Measurements from ENCODE around the gene DNAI1. TPM values are rescaled to one million over a fixed set of nuclear protein-coding genes. Genes with fewer than 3 reads are reported as not detected.

Gene DNAI1
- total and polyA plus RNA-seq, 8 donors, result 0.29 to 11.6 (median 4.8) TPM

DNA sequence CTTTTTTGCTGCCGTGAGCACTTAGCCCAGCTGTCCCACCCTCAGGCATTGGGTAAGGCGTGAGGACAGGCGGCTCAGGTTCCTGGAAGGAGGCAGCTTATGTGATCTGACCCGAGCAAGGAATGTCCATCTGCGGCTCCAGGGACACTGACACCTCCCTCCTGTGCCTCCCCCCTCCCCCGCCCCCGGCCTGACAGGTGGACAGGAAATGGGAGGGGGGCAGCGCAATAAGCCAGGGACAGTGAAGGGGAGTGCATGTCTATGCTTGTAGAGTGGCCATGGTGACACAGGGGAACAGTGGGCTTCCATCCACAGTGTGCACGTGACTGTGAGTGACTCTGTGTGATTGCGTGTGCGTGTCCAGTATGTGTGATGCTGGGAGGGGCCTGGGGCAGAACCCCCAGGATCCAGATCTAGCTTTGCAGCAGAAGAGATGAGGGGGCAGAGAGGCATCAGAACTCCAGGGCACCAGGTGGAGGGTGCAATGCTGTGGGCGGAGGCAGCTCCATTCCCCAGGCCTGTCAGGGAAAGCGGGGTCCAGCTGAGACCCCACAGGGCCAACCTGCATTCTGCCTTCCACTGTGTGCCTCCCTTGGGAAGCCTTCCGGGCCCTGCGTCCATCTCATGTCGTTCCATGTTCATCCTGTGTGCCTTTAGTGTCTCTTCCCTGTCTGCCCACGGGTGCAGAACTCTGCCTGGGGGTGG, 100.5 kb downstream of the DNAI1 start:
- H3K27me3 ChIP-seq, result peaks cover 0 to 74% of the 10 kb centered on the region in 2 donors
- DNase-seq, result peak in 1 of 4 donors; percentile 10
- H3K4me3 ChIP-seq, result no peak overlapping the region
- TF ChIP-seq, protein P1, sequence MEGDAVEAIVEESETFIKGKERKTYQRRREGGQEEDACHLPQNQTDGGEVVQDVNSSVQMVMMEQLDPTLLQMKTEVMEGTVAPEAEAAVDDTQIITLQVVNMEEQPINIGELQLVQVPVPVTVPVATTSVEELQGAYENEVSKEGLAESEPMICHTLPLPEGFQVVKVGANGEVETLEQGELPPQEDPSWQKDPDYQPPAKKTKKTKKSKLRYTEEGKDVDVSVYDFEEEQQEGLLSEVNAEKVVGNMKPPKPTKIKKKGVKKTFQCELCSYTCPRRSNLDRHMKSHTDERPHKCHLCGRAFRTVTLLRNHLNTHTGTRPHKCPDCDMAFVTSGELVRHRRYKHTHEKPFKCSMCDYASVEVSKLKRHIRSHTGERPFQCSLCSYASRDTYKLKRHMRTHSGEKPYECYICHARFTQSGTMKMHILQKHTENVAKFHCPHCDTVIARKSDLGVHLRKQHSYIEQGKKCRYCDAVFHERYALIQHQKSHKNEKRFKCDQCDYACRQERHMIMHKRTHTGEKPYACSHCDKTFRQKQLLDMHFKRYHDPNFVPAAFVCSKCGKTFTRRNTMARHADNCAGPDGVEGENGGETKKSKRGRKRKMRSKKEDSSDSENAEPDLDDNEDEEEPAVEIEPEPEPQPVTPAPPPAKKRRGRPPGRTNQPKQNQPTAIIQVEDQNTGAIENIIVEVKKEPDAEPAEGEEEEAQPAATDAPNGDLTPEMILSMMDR (IDR thresholded peaks at IDR 0.05), result no peak
- peaks cover 3 to 14% of the 10 kb centered on the region in 2 donors for H3K4me1 ChIP-seq
- ATAC-seq, result no peak
- H3K9me3 ChIP-seq, result peaks cover 0 to 5% of the 10 kb centered on the region in 2 donors
- H3K36me3 ChIP-seq, result no peaks in the 10 kb centered on the region
- intact Hi-C loops (cut with DNase I), result no loop called here
- H3K27ac ChIP-seq, result no peak overlapping the region

DNA sequence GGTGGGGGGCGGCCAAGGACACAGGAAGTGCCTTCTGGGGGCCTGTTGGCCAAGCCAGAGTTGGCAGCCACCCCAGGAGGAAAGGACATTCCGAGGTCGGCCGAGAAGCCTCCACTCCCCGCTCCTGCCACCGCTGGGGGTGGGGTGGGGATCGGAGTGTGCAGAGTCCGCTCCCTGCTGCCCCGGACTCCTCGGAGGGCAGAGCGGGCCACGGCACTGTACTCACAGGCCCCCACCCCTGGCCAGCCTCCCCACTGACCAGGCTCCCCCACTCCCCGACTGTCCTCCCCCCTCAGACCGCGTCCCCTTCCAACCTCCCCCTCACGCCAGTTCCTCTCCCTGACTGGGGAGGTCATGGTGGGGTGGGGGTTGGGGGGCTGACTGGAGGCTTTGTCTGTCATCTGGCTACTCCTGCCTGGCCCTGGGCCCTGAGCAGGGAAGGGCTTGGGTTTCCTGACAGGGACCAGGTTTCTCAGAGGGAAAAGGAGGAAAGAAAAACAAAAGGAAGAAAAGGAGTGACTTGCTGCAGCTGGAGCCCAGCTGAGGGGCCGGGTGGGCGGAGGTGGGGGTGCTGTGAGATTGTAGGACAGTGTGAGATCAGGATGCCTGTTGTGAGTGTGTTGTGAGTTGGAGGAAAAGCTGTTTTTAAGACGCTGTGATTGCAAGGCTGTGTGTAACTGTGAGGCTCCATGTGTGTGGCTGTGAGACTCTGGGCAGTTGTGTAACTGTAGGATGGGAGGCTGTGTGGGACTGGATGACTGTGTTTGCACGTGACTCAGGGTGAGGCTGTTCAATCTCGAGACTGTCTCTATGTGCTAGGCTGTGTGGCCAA, 101.2 kb downstream of the DNAI1 start:
- DNase-seq (peak in 1 of 4 donors; percentile 32), ATAC-seq (peak; percentile 85)
- Histone ChIP-seq H3K36me3 (no peaks in the 10 kb centered on the region), H3K27ac (no peak overlapping the region), H3K27me3 (peaks cover 0 to 73% of the 10 kb centered on the region in 2 donors), H3K4me1 (peaks cover 3 to 14% of the 10 kb centered on the region in 2 donors), H3K9me3 (peaks cover 0 to 5% of the 10 kb centered on the region in 2 donors), H3K4me3 (no peak overlapping the region)
- intact Hi-C loops (cut with DNase I), result no loop called here
- TF ChIP-seq, protein P1 (IDR thresholded peaks at IDR 0.05), result no peak

DNA sequence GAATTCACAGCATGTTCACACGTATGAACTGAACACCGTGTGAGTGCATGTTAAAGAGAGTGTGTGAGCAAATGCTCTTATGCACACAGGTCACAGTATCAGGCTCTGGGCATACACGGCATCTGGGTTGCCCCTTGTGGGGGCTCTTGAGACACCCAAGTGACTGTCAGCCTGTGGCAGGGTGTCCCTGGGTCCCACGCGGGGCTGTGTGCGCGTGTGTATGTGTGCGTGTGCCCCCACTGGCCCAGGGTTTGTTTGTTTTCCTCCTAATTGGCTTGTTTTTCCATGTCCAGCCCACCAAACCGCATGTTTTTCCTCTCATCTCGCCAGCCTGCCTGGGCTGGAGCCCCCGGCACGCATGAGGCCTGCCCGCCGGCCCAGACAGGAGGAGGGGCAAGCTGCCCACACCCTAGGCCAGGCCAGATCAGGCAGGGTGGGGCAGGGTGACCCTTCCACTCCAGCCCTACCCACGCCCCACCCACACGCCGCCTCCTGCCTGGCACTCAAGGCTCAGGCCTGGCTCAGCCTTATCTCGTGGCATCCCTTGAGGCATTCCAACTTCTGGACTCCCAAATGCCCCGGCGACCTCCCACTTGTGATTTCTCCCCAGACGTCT, 102.1 kb downstream of the DNAI1 start:
- peaks cover 0 to 70% of the 10 kb centered on the region in 2 donors for H3K27me3 ChIP-seq
- no peaks in the 10 kb centered on the region for H3K36me3 ChIP-seq
- H3K4me1 ChIP-seq, result peaks cover 3 to 14% of the 10 kb centered on the region in 2 donors
- H3K27ac ChIP-seq, result no peak overlapping the region
- H3K4me3 ChIP-seq, result no peak overlapping the region
- ATAC-seq (peak; percentile 36), DNase-seq (no peak)
- intact Hi-C loops (cut with DNase I), result no loop called here
- TF ChIP-seq, protein P1 (IDR thresholded peaks at IDR 0.05), result no peak
- peaks cover 0 to 5% of the 10 kb centered on the region in 2 donors for H3K9me3 ChIP-seq

DNA sequence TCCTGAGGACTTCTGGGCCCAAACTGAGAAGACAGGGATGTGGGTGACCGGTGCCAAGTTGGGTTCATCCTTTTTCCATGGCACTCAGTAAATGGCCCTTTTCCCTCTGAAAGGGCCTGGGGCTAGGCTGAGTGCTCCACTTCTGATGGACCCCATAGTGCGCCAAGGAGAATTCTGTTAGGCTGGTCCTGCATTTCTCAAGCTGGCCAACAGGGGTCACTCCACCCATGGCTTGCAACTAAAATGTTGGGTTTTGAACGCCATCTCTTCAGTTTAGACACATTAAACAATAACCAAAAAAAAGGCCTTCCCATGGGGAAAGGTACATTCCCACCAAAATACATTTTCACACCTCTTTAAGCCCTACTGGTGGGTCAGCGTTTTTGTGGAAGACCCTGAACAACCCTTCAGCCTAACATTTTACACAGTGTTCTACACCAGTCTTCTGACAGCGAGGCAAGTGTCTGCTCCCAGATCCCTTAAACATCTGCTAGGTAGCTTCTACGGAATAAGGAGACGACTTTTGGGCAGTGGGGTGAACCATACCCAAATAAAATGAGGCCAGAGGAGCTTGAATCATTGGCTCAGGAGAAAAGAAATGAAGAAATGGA, 103.6 kb downstream of the DNAI1 start:
- TF ChIP-seq, protein P1 (IDR thresholded peaks at IDR 0.05), result peak in 1 of 2 donors; percentile 27
- Histone ChIP-seq H3K36me3 (no peaks in the 10 kb centered on the region), H3K9me3 (peaks cover 0 to 5% of the 10 kb centered on the region in 2 donors), H3K4me3 (no peak overlapping the region), H3K4me1 (peaks cover 3 to 14% of the 10 kb centered on the region in 2 donors), H3K27me3 (peaks cover 0 to 79% of the 10 kb centered on the region in 2 donors), H3K27ac (no peak overlapping the region)
- DNase-seq, result peak in 1 of 4 donors; percentile 4
- ATAC-seq, result no peak
- intact Hi-C loops (cut with DNase I), result no loop called here
